COLO668 (cell line): ENCODE results near the gene MTHFSD.
A peak's percentile ranks its signal among the peaks of the same experiment; 100 is the strongest.

Source experiments
- DNase-seq: peaks from one replicate; lab custom pipeline; 2025; ENCODE audit not compliant: unreplicated experiment; lab: John Stamatoyannopoulos, UW

Gene MTHFSD

DNA sequence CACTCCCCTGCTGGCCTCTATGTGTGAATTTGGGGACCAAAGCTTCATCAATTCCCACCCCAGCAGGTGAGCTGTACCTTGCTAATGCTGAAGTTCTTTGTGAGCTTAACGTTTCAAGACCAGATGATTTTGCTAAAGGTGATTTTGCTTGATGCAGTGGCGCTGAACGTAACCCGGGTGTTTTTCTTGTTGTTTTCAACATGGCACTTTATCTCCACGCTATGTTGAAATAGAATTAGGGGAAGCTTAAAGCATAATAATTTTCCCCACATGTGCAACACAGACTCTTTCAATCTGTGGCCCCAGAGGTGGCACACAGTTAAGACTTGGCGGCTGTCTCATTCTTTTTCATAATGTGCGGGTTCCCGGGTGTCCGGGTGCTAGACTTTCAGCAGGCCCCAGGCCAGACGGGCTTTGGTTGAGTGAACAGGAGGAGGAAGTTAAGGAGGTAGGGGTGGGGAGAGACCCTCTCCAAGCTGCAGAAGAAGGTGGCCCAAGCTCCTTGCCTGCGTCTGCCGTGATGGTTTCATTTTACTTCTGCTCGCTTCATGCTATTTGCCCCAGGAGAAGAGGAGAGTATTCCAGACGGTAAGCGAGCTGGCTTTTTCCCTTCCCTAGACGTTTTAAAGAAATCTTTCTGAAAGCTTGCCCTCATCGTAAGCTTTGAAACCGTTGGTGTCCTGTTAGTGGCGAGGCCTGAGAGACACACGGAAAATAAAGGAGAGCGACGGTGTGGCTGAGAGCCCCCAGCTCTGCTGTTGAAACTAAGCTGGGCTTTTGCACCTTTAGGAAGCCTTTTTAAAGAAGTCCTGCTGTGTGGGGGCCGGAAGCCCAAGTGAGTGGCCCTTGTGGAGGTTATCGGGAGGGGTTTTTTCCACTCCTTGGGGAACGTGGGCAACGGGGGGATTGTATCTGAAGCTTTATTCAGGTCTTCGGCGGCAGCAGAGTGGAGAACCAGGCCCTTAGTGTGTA is 15.8 kb upstream of the MTHFSD start:
- DNase-seq: no peak

DNA sequence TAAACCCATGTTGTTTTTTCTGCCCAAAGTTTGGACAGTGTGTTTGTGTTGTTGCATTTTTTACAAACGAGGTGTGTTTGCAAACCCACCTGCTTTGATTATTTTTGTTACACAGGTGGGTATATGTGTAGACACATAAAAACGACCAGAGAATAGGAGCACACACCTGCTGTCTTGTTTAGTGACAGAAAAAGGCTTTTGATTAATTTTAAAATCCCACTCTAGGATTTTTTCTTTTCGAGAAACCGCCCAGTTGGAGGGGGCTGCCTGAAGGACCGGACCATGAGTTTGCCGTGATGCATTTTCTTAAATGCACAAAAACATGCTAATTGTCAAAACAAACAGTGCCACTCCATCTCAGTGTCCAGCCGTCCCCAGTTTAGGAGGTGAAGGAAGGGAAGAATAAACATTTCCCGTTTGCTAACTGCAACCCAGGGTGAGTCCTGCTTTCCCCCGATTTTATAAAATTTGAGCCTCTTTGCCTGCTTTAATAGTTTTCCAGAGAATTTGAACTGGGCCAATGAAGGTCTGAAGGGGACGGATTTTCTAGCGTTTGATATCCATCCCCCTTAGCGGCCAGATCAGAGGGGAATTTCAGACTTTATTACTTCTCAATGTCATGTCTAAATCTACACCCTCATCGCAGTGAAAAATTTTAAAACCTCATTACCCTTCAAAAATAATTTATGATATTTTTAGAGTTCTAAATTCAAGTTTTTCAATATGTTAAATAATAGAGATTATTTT is 14.8 kb upstream of the MTHFSD start:
- no peak for DNase-seq

DNA sequence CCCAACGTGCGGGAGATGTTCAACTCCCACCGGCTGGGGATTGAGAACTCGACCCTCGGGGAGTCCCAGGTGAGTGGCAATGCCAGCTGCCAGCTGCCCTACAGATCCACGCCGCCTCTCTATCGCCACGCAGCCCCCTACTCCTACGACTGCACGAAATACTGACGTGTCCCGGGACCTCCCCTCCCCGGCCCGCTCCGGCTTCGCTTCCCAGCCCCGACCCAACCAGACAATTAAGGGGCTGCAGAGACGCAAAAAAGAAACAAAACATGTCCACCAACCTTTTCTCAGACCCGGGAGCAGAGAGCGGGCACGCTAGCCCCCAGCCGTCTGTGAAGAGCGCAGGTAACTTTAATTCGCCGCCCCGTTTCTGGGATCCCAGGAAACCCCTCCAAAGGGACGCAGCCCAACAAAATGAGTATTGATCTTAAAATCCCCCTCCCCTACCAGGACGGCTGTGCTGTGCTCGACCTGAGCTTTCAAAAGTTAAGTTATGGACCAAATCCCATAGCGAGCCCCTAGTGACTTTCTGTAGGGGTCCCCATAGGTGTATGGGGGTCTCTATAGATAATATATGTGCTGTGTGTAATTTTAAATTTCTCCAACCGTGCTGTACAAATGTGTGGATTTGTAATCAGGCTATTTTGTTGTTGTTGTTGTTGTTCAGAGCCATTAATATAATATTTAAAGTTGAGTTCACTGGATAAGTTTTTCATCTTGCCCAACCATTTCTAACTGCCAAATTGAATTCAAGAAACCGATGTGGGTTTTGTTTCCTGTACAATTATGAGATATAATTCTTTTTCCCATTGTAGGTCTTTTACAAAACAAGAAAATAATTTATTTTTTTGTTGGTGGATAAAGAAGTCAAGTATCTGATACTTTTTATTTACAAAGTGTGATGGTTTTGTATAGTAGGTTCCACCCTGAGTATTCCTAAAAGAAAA is 13.9 kb upstream of the MTHFSD start:
- no peak for DNase-seq

- DNase-seq: no peak
Observed at GRCh38 chr16:86567701-86568581, 12.9 kb upstream of the MTHFSD start.

- no peak for DNase-seq
Observed at GRCh38 chr16:86566966-86567700, 12.1 kb upstream of the MTHFSD start.

GRCh38 chr16:86566601-86566965 is 11.5 kb upstream of the MTHFSD start, which contains the start of gene FOXC2:
TSS of gene FOXC2 (plus strand) at chr16:86566829. CDS start at chr16:86567336, 507 bp downstream.
- DNase-seq: no peak

GRCh38 chr16:86565644-86566511 is 10.8 kb upstream of the MTHFSD start:
- DNase-seq: no peak

- DNase-seq: no peak
Observed at GRCh38 chr16:86565181-86565631, 10.2 kb upstream of the MTHFSD start.

DNA sequence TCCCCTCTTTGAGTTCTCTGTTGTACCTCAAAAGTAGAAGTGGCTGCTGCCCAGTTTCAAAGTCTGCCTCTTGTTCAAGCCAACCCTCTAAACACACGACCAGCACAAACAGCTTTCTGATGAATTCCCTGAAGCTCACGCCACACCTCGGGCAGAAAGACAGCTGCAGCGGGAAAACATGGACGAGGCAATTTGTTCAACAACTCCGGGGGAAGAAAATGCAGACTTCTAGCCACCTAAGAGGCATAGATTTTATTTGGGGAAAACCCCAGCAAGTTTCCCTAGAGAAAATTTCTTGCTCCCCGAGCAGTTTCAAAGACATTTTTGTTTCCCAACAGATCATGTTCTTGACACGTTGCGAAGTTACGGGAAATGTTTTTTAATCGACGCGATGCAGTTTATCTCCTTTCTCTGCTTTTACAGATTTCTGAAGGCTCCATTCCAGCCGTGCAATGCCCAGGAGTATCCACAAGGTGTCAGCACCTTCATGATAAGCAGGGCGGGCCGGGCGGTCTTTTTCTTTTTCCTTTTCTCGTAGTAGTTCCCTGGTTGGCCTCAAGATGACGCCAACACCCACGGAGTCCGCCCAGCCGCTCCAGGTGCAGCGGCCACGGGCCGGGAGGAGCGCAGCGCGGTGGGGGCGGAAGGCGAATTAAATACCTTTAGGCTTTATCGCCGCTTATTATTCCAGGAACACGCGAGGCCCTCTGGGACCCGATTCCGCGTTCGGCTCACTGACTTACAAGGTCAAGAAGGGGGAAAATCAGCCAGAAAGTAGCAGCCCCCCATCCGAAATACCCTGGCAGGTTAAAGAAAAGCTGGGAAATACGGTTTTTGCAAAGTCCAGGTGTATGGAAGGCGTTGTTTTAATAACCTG is 8.7 kb upstream of the MTHFSD start:
- peak; percentile 89 for DNase-seq

DNA sequence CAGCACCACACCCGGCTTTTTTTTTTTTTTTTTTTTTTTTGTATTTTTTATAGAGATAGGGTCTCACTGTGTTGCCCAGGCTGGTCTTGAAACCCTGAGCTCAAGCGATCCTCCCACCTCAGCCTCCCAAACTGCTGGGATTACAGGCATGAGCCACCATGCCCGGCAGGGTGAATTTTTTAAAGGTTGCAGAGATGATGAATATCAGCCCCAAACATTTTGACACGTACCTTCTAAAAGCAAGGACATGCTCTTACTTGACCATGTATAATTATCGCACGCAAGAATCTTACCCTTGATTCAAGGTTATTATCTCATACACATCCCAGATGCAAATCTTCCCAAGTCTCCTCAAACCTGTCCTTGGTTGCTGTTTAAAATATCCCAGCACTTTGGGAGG is 7.3 kb upstream of the MTHFSD start:
- no peak for DNase-seq

GRCh38 chr16:86559802-86560305 is 4.8 kb upstream of the MTHFSD start:
- DNase-seq: no peak

DNA sequence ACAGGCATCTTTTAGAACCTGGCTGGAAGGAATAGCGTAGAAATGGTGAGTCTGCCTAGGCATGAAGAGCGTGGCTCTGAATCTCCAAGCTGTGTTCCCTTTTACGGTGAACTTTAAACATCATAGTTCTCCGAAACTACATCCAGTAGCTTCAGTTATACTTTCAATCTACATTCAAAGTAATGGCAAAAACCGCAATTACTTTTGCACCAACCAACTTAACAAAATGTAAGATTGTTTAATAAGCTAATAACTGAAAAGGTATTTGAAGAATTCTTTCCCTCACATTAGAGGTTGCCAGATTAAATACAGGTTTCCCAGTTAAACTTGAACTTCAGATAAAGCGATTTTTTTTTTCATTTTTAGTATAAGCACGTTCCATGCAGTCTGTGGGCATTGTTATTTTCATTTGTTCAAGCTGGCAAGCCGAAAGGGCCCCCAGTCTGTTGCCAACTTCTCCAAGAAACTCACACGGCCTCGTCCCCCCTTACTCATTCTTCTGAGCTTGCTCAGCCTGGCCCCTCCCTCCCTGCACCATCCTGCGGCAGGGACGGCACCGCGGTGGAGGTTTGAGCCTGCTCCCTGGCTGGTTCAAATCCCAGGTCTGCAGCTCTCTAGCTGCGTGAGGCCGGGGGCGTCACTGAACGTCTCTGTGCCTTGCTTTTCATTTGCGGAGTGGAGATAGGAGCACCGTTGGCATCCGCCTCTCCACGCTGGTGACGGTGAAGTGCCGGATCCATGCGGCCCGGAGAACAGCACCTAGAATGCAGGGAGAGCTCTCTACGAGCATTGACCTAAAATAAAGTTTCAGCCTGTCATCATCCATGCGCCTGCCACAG is 3.5 kb upstream of the MTHFSD start:
- no peak for DNase-seq

GRCh38 chr16:86557587-86557986 is 2.6 kb upstream of the MTHFSD start:
- DNase-seq: no peak

DNA sequence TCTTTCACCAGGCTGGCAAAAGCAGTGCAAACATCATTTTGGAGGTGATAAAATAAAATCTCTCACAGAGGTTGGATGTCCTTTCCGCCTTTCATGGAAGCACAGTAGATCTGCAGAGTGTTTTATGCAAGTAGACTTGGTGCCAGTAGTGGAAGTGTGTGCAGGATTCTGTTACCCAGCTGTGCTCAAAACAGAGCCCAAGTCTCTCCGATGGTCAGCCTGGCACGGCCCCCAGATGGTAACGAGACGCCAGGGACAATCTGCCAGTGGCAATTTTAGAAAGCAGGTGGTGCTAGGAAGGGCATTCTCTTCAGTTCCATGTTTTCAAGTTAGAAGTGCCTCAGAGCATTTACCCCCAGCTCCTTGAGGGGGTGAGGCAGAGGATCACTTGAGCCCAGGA is 1.5 kb upstream of the MTHFSD start:
- DNase-seq: no peak

- no peak for DNase-seq
Observed at GRCh38 chr16:86555704-86556075, 655 bp upstream of the MTHFSD start.

GRCh38 chr16:86554599-86554916 is 477 bp downstream of the MTHFSD start:
- DNase-seq: no peak
